ENCODE results near the gene TAF4B.

GRCh38 chr18:26386441-26386840 lies 160.2 kb downstream of the TAF4B start:
- no peak for TF ChIP-seq CTCF (IDR thresholded peaks at IDR 0.05)
- no peak for TF ChIP-seq POLR2A (IDR thresholded peaks at IDR 0.05)
